Ovary (tissue), 3 donors: Measurements from ENCODE around the gene UTP20.

Source experiments
- EP300 ChIP-seq: sonication (generic); formaldehyde crosslinking; IDR thresholded peaks from one replicate; pipeline ENCODE4 v1.6.1; 2017; ENCODE audit warnings: antibody characterized with exemption
- POLR2A ChIP-seq: fragments of 450-650 bp; IDR thresholded peaks from one replicate; pipeline ENCODE4 v1.6.1; 2017; ENCODE audit warnings: antibody characterized with exemption, mild to moderate bottlenecking, moderate library complexity
- TF ChIP-seq, protein P1 (sequence below), 3 donors: fragments of 450-650 bp in 2 of 3; fragments of 200-600 bp in 1 of 3; IDR thresholded peaks; one replicate each; pipeline versions ENCODE4 v1.5.1 to v1.8.0; 2016 to 2022; ENCODE audit warnings: antibody characterized with exemption in 3 of 3, mild to moderate bottlenecking in 1 of 3
- donor health status: DM: no; HTN: no; CAD: no.

DNA sequence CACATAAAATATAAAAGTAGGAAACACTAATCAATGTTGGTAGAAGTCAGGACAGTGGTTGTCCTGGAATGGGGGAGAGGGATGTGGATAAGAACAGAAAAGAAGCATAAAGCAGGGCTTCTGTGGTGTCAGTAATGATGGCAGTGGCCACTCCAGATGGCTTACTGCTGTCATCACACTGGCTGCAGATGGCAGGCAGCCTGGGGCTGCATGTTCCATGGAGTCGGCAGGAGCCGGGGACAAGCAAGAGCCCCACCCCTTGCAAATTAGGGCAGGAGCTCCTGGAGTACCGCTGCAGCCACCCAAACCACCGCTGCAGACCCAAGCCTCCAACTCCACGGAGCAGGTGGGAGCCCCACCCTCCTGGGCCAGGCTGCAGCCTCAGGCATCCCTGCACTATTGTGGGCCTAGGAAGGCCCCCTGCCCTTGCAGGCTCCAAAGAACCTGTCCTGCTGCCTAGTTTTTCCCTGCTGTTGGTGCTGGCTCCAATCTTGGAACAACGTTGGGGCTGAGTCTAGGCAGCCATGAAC is 41.0 kb upstream of the UTP20 start:
- TF ChIP-seq, protein P1, sequence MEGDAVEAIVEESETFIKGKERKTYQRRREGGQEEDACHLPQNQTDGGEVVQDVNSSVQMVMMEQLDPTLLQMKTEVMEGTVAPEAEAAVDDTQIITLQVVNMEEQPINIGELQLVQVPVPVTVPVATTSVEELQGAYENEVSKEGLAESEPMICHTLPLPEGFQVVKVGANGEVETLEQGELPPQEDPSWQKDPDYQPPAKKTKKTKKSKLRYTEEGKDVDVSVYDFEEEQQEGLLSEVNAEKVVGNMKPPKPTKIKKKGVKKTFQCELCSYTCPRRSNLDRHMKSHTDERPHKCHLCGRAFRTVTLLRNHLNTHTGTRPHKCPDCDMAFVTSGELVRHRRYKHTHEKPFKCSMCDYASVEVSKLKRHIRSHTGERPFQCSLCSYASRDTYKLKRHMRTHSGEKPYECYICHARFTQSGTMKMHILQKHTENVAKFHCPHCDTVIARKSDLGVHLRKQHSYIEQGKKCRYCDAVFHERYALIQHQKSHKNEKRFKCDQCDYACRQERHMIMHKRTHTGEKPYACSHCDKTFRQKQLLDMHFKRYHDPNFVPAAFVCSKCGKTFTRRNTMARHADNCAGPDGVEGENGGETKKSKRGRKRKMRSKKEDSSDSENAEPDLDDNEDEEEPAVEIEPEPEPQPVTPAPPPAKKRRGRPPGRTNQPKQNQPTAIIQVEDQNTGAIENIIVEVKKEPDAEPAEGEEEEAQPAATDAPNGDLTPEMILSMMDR (IDR thresholded peaks at IDR 0.05), result no peak
- TF ChIP-seq EP300 (no peak), POLR2A (no peak)
